DND-41 (cell line): ENCODE data around the gene CYP4X1.
"Not testable (repeated sequence)": the region's sequence is repeated elsewhere in the genome, so short reads cannot be mapped to it uniquely, and the experiment has no call there.

Experiments
- ATAC-seq: fragments of 200-7000 bp; cut with Tn5 transposase; 3 replicates; pipeline ENCODE4 v1.9.1; 2021; ENCODE audit warnings: low read depth; ENCODE audit not compliant: insufficient read depth
- DNase-seq: peaks from one replicate; pipeline ENCODE4 v3.0.0-alpha.2; 2020
- H2AFZ ChIP-seq: 2 replicates; pipeline ENCODE4 v1.6.0; 2012; ENCODE audit warnings: low read depth, low read length
- H3K27ac ChIP-seq: 2 replicates; pipeline ENCODE4 v1.5.1; 2012; ENCODE audit warnings: low read length, inconsistent platforms
- H3K27me3 ChIP-seq: fragments of 200-600 bp; sonication (generic); 2 replicates; pipeline ENCODE4 v1.6.0; 2012; ENCODE audit warnings: low read length, mild to moderate bottlenecking, inconsistent platforms; ENCODE audit not compliant: insufficient read depth, poor library complexity
- H3K36me3 ChIP-seq: 2 replicates; pipeline ENCODE4 v1.5.1; 2012; ENCODE audit warnings: low read length, inconsistent platforms; ENCODE audit not compliant: insufficient read depth
- H3K4me1 ChIP-seq: 2 replicates; pipeline ENCODE4 v1.5.1; 2012; ENCODE audit warnings: mild to moderate bottlenecking, low read length; ENCODE audit not compliant: insufficient read depth
- H3K4me2 ChIP-seq: 2 replicates; pipeline ENCODE4 v1.6.0; 2012; ENCODE audit warnings: mild to moderate bottlenecking, moderate library complexity, low read length, inconsistent platforms; ENCODE audit not compliant: insufficient read depth
- H3K4me3 ChIP-seq, 2 experiments: fragments of 200-600 bp in 1 of 2; shearing (Covaris generic) in 1 of 2; 2 replicates each; pipeline ENCODE4 v1.5.1; 2012 to 2016; ENCODE audit warnings: inconsistent platforms in 2 of 2, low read length in 2 of 2, mild to moderate bottlenecking in 2 of 2, low read depth in 1 of 2, moderate library complexity in 1 of 2
- H3K79me2 ChIP-seq: 2 replicates; pipeline ENCODE4 v1.6.0; 2012; ENCODE audit warnings: low read length, inconsistent platforms; ENCODE audit not compliant: insufficient read depth
- H3K9ac ChIP-seq: 2 replicates; pipeline ENCODE4 v1.6.0; 2012; ENCODE audit warnings: low read depth, mild to moderate bottlenecking, inconsistent platforms, low read length, moderate library complexity
- H3K9me3 ChIP-seq: 2 replicates; pipeline ENCODE4 v1.5.1; 2012; ENCODE audit warnings: low read length, moderate library complexity, mild to moderate bottlenecking, inconsistent platforms; ENCODE audit not compliant: insufficient read depth, severe bottlenecking
- H4K20me1 ChIP-seq: 2 replicates; pipeline ENCODE4 v1.6.0; 2012; ENCODE audit warnings: low read length; ENCODE audit not compliant: insufficient read depth
- CTCF ChIP-seq: IDR thresholded peaks from 2 replicates; pipeline ENCODE4 v1.5.1; 2012; ENCODE audit warnings: borderline replicate concordance, low read length, moderate library complexity, mild to moderate bottlenecking; ENCODE audit not compliant: poor library complexity, severe bottlenecking; ENCODE audit errors: extremely low read depth

CYP4X1 gene

GRCh38 chr1:47069509-47069908, 46.0 kb downstream of the CYP4X1 start:
- not testable (repeated sequence) for H3K27me3 ChIP-seq, H2AFZ ChIP-seq

GRCh38 chr1:47089356-47089755, 65.9 kb downstream of the CYP4X1 start:
- H4K20me1 ChIP-seq, H3K27ac ChIP-seq, H3K4me1 ChIP-seq, H3K4me2 ChIP-seq, H3K36me3 ChIP-seq, H3K9ac ChIP-seq, H3K4me3 ChIP-seq, H2AFZ ChIP-seq, ATAC-seq, H3K79me2 ChIP-seq, H3K9me3 ChIP-seq, H3K27me3 ChIP-seq: not testable (repeated sequence)
- TF ChIP-seq CTCF, result peak; percentile 58
- DNase-seq, result peak; percentile 43

More at GRCh38 chr1:47069509-47069908, 46.0 kb downstream of the CYP4X1 start:
- not testable (repeated sequence) for H3K4me2 ChIP-seq, H3K9me3 ChIP-seq, ATAC-seq, H3K4me1 ChIP-seq, H3K27ac ChIP-seq, H4K20me1 ChIP-seq, H3K79me2 ChIP-seq, H3K36me3 ChIP-seq, H3K4me3 ChIP-seq, H3K9ac ChIP-seq, DNase-seq

DNA sequence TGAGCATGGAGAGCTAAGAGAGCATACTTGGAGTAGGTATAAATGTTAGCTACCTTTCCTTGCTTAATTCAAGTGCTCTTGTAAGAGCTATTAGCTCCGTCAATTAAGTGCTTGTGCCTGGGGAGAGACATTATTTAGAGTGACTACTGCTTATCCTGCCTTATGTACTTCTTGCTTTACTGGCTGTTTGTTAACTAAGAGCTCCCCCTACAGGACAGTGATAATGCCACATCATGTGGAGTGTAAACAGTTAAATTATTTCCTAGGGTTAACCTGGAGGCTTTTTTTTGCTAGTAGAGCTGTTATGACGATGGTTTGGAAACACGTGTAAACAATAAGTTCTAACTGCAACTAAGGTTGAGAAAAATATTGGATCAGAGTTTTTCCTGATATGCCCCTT, 68.0 kb downstream of the CYP4X1 start:
- H3K9ac ChIP-seq, ATAC-seq, H2AFZ ChIP-seq, H3K4me3 ChIP-seq, H3K36me3 ChIP-seq, H4K20me1 ChIP-seq, H3K9me3 ChIP-seq, DNase-seq, H3K79me2 ChIP-seq, H3K27me3 ChIP-seq, H3K4me2 ChIP-seq, H3K4me1 ChIP-seq, H3K27ac ChIP-seq: not testable (repeated sequence)
- TF ChIP-seq CTCF, result peak; percentile 32
